HG03175 (cell line): Measurements from ENCODE around the gene GPATCH4.

ENCODE experiments used
- ATAC-seq: cut with Tn5 transposase; IDR thresholded peaks from one replicate; pipeline ENCODE4 v1.9.1; 2021; ENCODE audit warnings: mild to moderate bottlenecking, moderate library complexity; ENCODE audit not compliant: unreplicated experiment

GPATCH4 gene

DNA sequence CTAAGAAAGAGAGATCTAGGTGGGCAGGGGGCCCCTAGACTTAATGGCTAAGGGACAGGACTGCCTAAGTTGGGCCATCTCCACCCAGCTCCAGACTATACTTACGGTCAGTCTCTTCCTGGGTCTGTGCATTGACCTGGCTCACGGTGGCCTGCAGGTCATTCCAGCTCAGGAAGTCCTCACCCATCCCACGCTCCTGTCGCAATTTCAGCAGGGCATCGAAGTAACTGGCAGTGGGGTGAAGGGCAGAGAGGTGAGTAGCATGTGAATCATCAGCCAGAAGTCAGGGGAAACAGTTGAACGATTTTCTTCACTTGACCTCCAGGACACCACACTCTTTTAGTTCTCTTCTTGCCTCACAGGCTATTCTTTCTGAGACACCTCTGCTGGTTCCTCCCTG lies 49.4 kb downstream of the GPATCH4 start:
- ATAC-seq = no peak

DNA sequence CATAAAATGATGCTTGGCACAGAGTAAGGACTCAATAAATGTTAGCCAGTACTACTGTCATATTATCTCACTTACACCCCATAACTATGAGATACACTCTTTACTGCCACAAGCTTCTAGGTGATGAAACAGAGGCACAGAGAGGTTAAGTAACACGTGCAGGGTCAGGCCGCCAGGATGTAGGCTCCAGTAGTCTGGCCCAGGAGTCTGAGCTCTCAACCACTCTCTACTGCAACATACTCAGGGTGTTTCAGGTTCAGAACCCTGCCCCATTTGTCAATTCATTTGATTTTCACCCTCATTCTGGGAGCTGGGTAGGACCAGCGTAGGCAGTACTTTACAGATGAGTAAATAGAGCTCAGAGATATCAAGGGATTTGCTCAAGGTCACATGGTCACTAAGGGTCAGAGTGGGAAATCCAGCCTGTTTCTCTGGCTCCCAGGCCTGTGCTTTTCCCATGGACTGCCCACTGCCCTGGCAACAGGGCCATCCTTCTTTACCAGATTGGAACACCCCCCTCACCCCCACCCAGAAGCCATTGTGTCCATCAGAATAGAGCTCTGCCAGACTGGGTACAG lies 50.1 kb downstream of the GPATCH4 start:
- ATAC-seq = no peak

DNA sequence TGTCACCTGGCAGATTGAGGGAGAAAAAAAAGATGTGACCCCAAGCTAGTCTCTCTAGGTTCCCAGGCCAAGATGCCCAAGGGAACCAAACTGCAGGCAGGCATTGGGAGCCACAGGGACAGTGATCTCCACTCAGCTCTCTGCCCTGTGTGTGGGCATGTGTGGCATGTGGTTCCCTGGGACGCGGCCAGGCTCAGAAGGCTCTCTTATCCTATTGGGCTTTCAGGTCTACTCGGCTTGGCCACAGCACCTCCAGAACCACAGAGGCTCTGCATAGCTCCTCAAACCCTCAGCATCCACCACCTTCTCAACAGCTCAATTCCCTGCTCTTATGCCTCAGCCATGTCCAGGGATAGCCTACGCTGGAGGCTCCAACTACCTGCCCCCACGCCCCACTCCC lies 50.9 kb downstream of the GPATCH4 start:
- ATAC-seq = no peak

DNA sequence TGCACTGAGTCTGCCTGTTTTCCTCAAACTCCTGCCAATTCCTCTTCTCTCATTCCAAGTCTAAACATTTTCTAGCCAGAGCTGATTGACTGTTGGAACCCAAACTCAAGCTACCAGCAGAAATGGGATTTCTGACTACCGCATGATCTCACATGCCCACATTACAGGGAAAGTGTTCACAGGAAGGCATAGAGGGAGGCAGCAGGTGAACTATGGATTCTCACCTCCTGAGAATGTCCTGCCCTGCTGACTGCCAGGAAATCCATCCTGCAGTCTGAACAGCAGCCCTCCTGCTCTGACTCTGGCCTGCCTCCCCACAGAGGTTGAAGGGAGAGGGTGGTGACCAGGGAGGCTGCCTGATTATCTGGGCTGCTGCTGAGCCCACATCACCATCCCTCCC lies 51.4 kb downstream of the GPATCH4 start:
- no peak for ATAC-seq

DNA sequence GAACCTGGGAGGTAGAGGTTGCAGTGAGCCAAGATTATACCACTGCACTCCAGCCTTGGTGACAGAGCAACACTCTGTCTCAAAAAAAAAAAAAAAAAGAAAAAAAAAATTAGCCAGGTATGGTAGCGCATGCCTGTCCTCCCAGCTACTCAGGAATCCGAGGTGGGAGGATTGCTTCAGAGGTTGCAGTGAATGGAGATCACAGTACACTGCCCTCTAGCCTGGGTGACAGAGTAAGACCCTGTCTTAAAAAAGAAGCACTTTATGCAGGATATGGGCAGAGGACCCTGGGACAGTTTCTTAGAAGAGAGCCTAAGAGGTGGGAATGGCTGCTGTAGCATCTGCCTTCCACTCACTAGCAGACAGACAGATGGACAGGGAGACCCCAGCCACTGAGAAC lies 51.9 kb downstream of the GPATCH4 start:
- ATAC-seq = no peak

DNA sequence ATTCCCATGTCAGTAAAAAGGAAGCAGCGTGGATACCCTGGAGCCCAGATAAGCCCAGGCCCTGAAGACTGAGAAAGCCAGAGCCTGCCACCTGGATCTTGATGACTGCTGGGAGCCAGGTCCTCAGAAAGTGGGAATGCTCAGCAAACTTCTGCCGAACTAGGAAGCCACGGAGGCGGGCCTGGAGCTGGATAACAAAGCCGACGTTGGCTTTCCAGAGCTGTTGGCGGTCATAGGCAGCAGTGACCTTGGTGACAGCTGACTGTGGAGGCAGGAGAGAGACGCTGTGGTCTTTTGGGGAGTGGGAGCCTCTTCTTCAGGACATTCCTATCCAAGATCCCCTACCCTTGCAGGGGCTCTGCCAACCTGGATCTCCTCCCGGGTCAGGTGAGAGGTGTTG lies 53.3 kb downstream of the GPATCH4 start:
- no peak for ATAC-seq

DNA sequence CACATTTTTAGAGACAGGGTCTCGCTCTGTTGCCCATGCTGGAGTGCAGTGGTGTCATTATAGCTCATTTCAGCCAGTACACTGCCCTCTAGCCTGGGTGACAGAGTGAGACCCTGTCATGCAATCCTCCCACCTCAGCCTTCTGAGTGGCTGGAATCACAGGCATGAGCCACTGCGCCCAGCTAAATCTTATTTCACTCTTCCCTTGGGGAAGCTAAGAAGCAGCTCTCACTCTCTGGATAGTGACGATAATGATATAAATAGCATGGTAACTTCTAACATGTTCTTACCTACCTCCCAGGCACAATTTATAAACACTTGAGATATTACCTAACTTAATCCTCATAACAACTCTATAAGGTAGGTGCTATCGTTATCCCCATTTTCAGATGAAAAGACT lies 53.8 kb downstream of the GPATCH4 start:
- ATAC-seq = no peak

DNA sequence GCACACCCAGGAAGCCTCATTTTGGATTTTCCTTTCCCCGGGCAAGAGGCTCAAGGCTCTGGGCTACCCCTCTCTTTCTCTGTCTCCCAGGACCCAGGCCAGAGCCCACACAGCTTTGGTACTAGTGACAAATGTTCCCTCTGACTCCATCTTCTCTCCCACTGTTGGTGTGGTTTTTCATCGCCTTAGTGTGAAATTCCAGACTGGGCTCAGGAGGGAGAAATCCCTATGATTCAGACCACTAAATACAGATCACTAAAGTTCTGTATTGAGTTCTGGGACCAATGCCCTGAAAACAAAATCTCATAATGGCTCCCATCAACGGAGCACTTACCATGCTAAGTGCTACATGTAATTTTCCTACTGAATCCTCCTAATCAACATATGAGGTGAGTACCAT lies 55.0 kb downstream of the GPATCH4 start:
- ATAC-seq = no peak

DNA sequence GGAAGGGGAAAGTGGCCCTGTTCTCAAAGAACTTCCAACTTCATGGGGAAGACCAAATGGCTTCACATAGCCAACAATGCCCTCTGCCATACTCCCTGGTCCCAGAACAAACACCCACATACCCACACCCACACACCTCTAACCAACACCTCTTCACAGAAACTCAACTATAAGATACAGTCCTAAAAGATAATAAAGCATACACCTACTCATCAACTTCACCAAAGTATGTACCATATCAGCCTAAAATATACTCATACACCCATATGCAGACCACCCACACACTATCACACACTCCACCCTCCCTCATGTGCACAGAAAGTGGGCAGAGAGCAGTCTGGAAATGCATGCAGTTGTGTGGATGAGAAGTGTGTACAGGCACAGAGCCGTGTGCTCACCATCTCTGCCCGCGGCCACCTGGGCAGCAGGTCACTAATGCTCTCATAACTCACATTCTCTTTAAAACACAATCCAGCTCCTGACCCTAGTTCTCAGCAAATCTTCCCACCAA lies 56.6 kb downstream of the GPATCH4 start:
- no peak for ATAC-seq
